IMR-90 (cell line): ENCODE measurements around the gene BANP. TPM values are rescaled to one million over a fixed set of nuclear protein-coding genes. Genes with fewer than 3 reads are reported as not detected.
"Not testable (repeated sequence)": the region's sequence is repeated elsewhere in the genome, so short reads cannot be mapped to it uniquely, and the experiment has no call there.

Experiments
- ATAC-seq: fragments of 200-7000 bp; cut with Tn5 transposase; 2 replicates; pipeline ENCODE4 v1.9.1; 2020; ENCODE audit warnings: low read depth, mild to moderate bottlenecking, moderate library complexity
- BruUV-seq: library from RNA; stranded (reverse); fragments of 400-500 nt; replicated peaks from 2 replicates; lab custom pipeline; 2021; lab: Mats Ljungman, UMichigan
- CTCF ChIA-PET: fragments of 300-600 bp; formaldehyde crosslinking; extraction: SDS; loops from one replicate; lab custom pipeline; 2021; ENCODE audit warnings: antibody characterized with exemption; lab: Yijun Ruan, JAX
- POLR2A ChIA-PET: fragments of 300-600 bp; sonication (Branson Sonifier 250); formaldehyde crosslinking; loops from one replicate; lab custom pipeline; 2022; ENCODE audit warnings: antibody characterized with exemption; ENCODE audit not compliant: unreplicated experiment; lab: Charles Lee
- DNase-seq: peaks from one replicate; pipeline ENCODE4 v3.0.0; 2013
- H2AFZ ChIP-seq: replicated peaks from 2 replicates; pipeline ENCODE3; 2013; ENCODE audit warnings: low read length, mild to moderate bottlenecking; ENCODE audit not compliant: poor library complexity
- H2AK5ac ChIP-seq: 2 replicates; pipeline ENCODE4 v1.6.1; 2013; ENCODE audit warnings: low read depth, low read length, inconsistent platforms
- H2AK9ac ChIP-seq: replicated peaks from 2 replicates; pipeline ENCODE3; 2013; ENCODE audit warnings: mild to moderate bottlenecking, low read depth, low read length, moderate library complexity; ENCODE audit not compliant: poor library complexity
- H2BK120ac ChIP-seq: 2 replicates; pipeline ENCODE4 v1.6.1; 2013; ENCODE audit warnings: low read depth, low read length, inconsistent platforms
- H2BK15ac ChIP-seq: 3 replicates; pipeline ENCODE4 v1.6.1; 2013; ENCODE audit warnings: low read depth, low read length, inconsistent platforms
- H2BK20ac ChIP-seq: 2 replicates; pipeline ENCODE4 v1.6.1; 2013; ENCODE audit warnings: low read depth, mild to moderate bottlenecking, inconsistent platforms, low read length, moderate library complexity
- H2BK5ac ChIP-seq: 2 replicates; pipeline ENCODE4 v1.6.1; 2013; ENCODE audit warnings: mild to moderate bottlenecking, low read depth, low read length, inconsistent platforms; ENCODE audit not compliant: poor library complexity, severe bottlenecking
- H3K14ac ChIP-seq: replicated peaks from 2 replicates; pipeline ENCODE4 v1.6.1; 2013; ENCODE audit warnings: low read depth, low read length, inconsistent platforms
- H3K18ac ChIP-seq: 2 replicates; pipeline ENCODE4 v1.6.1; 2013; ENCODE audit warnings: low read depth, low read length, control low read depth
- H3K23ac ChIP-seq: 2 replicates; pipeline ENCODE4 v1.6.1; 2013; ENCODE audit warnings: low read depth, low read length, inconsistent platforms
- H3K27ac ChIP-seq: 2 replicates; pipeline ENCODE4 v1.5.1; 2013; ENCODE audit warnings: mild to moderate bottlenecking, control low read depth, low read length; ENCODE audit not compliant: insufficient read depth
- H3K27me3 ChIP-seq: 2 replicates; pipeline ENCODE4 v1.6.1; 2013; ENCODE audit warnings: low read length; ENCODE audit not compliant: control insufficient read depth, insufficient read depth
- H3K36me3 ChIP-seq: 2 replicates; pipeline ENCODE4 v1.6.1; 2013; ENCODE audit warnings: low read length, mixed read lengths; ENCODE audit not compliant: control insufficient read depth, insufficient read depth
- H3K4ac ChIP-seq: 2 replicates; pipeline ENCODE4 v1.6.1; 2013; ENCODE audit warnings: low read depth, low read length, inconsistent platforms
- H3K4me1 ChIP-seq: 2 replicates; pipeline ENCODE4 v1.6.1; 2013; ENCODE audit warnings: low read length, mixed read lengths; ENCODE audit not compliant: control insufficient read depth, insufficient read depth
- H3K4me2 ChIP-seq: 2 replicates; pipeline ENCODE4 v1.6.1; 2013; ENCODE audit warnings: low read depth, mild to moderate bottlenecking, control low read depth, low read length, moderate library complexity
- H3K4me3 ChIP-seq: 2 replicates; pipeline ENCODE4 v1.5.1; 2013; ENCODE audit warnings: low read depth, mild to moderate bottlenecking, control low read depth, low read length, moderate library complexity; ENCODE audit not compliant: insufficient read depth
- H3K56ac ChIP-seq: 2 replicates; pipeline ENCODE4 v1.6.1; 2013; ENCODE audit warnings: low read length, inconsistent platforms; ENCODE audit not compliant: insufficient read depth; ENCODE audit errors: extremely low read depth
- H3K79me1 ChIP-seq, 2 experiments: 2 replicates each; pipeline ENCODE4 v1.6.1; 2013; ENCODE audit warnings: low read length in 2 of 2, inconsistent platforms in 1 of 2, low read depth in 1 of 2
- H3K9ac ChIP-seq: 2 replicates; pipeline ENCODE4 v1.6.1; 2013; ENCODE audit warnings: low read depth, low read length, control low read depth
- H3K9me1 ChIP-seq: 2 replicates; pipeline ENCODE4 v1.6.1; 2013; ENCODE audit warnings: low read length, inconsistent platforms; ENCODE audit not compliant: insufficient read depth
- H3K9me3 ChIP-seq: 2 replicates; pipeline ENCODE4 v1.6.1; 2013; ENCODE audit warnings: low read length; ENCODE audit not compliant: control insufficient read depth, insufficient read depth
- H4K20me1 ChIP-seq: 2 replicates; pipeline ENCODE4 v1.6.1; 2013; ENCODE audit warnings: low read length, inconsistent platforms; ENCODE audit not compliant: insufficient read depth
- H4K5ac ChIP-seq: 2 replicates; pipeline ENCODE4 v1.6.1; 2013; ENCODE audit warnings: mild to moderate bottlenecking, low read depth, low read length, control low read depth
- H4K8ac ChIP-seq, 2 experiments: 2 replicates each; pipeline ENCODE4 v1.6.1; 2013; ENCODE audit warnings: low read depth in 2 of 2, low read length in 2 of 2, control low read depth in 1 of 2, inconsistent platforms in 1 of 2
- H4K91ac ChIP-seq: 2 replicates; pipeline ENCODE4 v1.6.1; 2013; ENCODE audit warnings: low read depth, low read length, inconsistent platforms; ENCODE audit not compliant: insufficient read depth
- WGBS, 2 experiments: methylation state at CpG; one replicate each; pipeline versions ENCODE4 v1.1.5 to v1.1.7; 2013; ENCODE audit warnings: missing lambda C conversion rate in 2 of 2; ENCODE audit not compliant: insufficient read length in 1 of 2; ENCODE audit errors: extremely low coverage in 2 of 2; 5-methylcytosine and 5-hydroxymethylcytosine counted together
- dilution Hi-C: fragments of 300-500 bp; cut with HindIII; formaldehyde crosslinking; loops from one replicate; pipeline ENCODE4 v1.14.3; 2018; ENCODE audit warnings: low sequenced_read_pairs; ENCODE audit not compliant: unreplicated experiment
- in situ Hi-C: fragments of 300-500 bp; cut with MboI; formaldehyde crosslinking; loops from 3 replicates; pipeline ENCODE4 v1.14.3; 2019; ENCODE audit warnings: low sequenced_read_pairs, inconsistent platforms, mixed read lengths
- intact Hi-C: fragments of 100-400 bp; cut with micrococcal nuclease; formaldehyde crosslinking; loops from 2 replicates; pipeline ENCODE4 v1.10.0; 2022
- polyA plus RNA-seq, 3 experiments: library from polyadenylated mRNA; depleted of rRNA; stranded (reverse); fragments of >200 nt; gene quantifications; 2 replicates each; pipeline ENCODE4 v1.2.3, GENCODE V29; 2012; ENCODE audit warnings: low replicate concordance in 1 of 3
- total RNA-seq: library from RNA; depleted of rRNA; stranded (reverse); fragments of >200 nt; gene quantifications from 2 replicates; pipeline ENCODE4 v1.2.3, GENCODE V29; 2012

The BANP gene
- total and polyA plus RNA-seq, 2 of the 4 experiments (the other 2 are of a cell fraction): 17.4 to 17.9 TPM

DNA sequence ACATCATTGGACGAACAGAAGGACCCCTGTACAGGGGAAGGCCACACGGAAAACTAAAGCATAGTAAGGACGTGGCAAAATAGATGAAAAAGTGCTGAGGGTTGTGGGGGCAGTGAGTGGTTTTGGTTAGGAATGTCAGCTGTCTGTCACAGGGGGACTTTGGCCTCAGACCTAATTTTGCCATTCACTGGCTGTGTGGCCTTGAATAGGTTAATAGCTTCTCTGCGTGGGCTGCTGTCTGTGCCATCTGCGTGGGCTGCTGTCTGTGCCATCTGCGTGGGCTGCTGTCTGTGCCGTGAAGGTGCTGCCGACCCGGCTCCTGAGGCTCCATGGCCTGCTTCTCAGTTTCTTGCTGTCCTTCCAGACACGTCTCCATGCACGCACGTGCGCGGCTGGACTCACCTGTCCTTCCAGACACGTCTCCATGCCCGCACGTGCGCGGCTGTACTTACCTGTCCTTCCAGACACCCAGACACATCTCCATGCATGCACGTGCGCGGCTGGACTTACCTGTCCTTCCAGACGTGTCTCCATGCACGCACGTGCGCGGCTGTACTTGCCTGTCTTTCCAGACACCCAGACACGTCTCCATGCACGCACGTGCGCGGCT lies 47.1 kb downstream of the BANP start:
- H4K91ac ChIP-seq, ATAC-seq, in situ Hi-C loops, H2BK120ac ChIP-seq, H3K9me1 ChIP-seq, H4K8ac ChIP-seq, H3K36me3 ChIP-seq, H3K56ac ChIP-seq, H2BK20ac ChIP-seq, H3K14ac ChIP-seq, dilution Hi-C loops, H2AK5ac ChIP-seq, DNase-seq, H2BK15ac ChIP-seq, intact Hi-C loops, H4K20me1 ChIP-seq, H4K5ac ChIP-seq, H3K9me3 ChIP-seq, H3K23ac ChIP-seq, H3K4ac ChIP-seq, H2AK9ac ChIP-seq, H2BK5ac ChIP-seq, H2AFZ ChIP-seq, CTCF ChIA-PET, H3K4me3 ChIP-seq, H3K27me3 ChIP-seq, H3K27ac ChIP-seq, H3K4me2 ChIP-seq, H3K18ac ChIP-seq, POLR2A ChIA-PET, H3K9ac ChIP-seq, H3K4me1 ChIP-seq, BruUV-seq: not testable (repeated sequence)
- peaks cover 11 to 31% of the 10 kb centered on the region in 2 experiments; a peak in 3 of 4 replicates for H3K79me1 ChIP-seq
- 99% methylated on average over 14 of the region's 32 CpGs; no CpG with 5 or more reads in 1 of the 2 experiments for WGBS, 2 experiments

GRCh38 chr16:87998992-87999391 lies 47.8 kb downstream of the BANP start:
- 84% methylated on average over 8 of the region's 29 CpGs; no CpG with 5 or more reads in 1 of the 2 experiments for WGBS, 2 experiments
- BruUV-seq, H4K8ac ChIP-seq, H2BK15ac ChIP-seq, ATAC-seq, H4K5ac ChIP-seq, H2AFZ ChIP-seq, H3K4me2 ChIP-seq, H2BK5ac ChIP-seq, dilution Hi-C loops, H3K9me3 ChIP-seq, H2BK20ac ChIP-seq, H3K27me3 ChIP-seq, H2AK5ac ChIP-seq, intact Hi-C loops, H3K27ac ChIP-seq, H3K23ac ChIP-seq, CTCF ChIA-PET, H3K36me3 ChIP-seq, H3K9ac ChIP-seq, H3K4me3 ChIP-seq, H3K18ac ChIP-seq, in situ Hi-C loops, DNase-seq, H3K56ac ChIP-seq, H3K9me1 ChIP-seq, POLR2A ChIA-PET, H3K4me1 ChIP-seq, H2BK120ac ChIP-seq, H3K4ac ChIP-seq, H3K14ac ChIP-seq, H4K91ac ChIP-seq, H2AK9ac ChIP-seq: not testable (repeated sequence)
- H4K20me1 ChIP-seq: peaks cover 17% of the 10 kb centered on the region
- H3K79me1 ChIP-seq: peaks cover 11 to 36% of the 10 kb centered on the region in 2 experiments; a peak in 3 of 4 replicates
